Activated CD4-positive, alpha-beta T cell treated with anti-CD3 and anti-CD28 coated beads for 1 hour (primary cell): Measurements from ENCODE around the gene TUBD1.

Source experiments
- DNase-seq: peaks from one replicate; pipeline ENCODE4 v3.0.0-alpha.2; 2020

TUBD1 gene

GRCh38 chr17:59814685-59815084 lies 78.1 kb downstream of the TUBD1 start:
- DNase-seq = no peak

- DNase-seq = no peak
Measured at GRCh38 chr17:59814276-59814675, 78.5 kb downstream of the TUBD1 start.

- no peak for DNase-seq
Measured at GRCh38 chr17:59812139-59812538, 80.6 kb downstream of the TUBD1 start.

GRCh38 chr17:59811209-59811608 lies 81.5 kb downstream of the TUBD1 start:
- no peak for DNase-seq

- DNase-seq = no peak
Measured at GRCh38 chr17:59810894-59811153, 81.9 kb downstream of the TUBD1 start.
